ENCODE results near the gene USP25. TPM values are rescaled to one million over a fixed set of nuclear protein-coding genes. Genes with fewer than 3 reads are reported as not detected.

The USP25 gene
- total and polyA plus RNA-seq, 2 donors, result 19.8 to 37.7 TPM

DNA sequence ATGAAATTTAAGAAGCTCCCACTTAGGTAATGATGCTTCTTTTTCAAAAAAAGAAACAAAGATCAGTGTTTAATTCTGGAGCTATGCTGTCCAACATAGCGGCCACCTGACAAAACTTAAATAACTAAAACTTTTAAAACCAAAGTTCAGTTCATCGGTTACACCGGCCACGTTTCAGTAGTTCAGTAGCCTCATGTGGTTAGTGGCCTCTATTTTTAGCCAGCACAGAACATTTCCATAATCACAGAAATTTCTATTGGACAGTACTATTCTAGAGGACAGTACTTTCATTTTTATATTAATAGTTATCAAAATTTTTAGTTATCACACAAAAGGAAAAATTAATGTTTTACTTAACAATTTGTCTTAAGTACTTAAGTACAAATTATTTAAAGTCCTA, 141.0 kb downstream of the USP25 start:
- no peaks in the 10 kb centered on the region for H3K27me3 ChIP-seq (ENCODE audit: control insufficient read depth in 2 of 2, insufficient read depth in 1 of 2, low read length in 1 of 2)
- 94% methylated on average over 4 of the region's 4 CpGs for WGBS
- H3K4me3 ChIP-seq (ENCODE audit: low read length in 2 of 2), result no peak overlapping the region
- no peak overlapping the region for H3K27ac ChIP-seq (ENCODE audit: low read depth in 1 of 2, low read length in 1 of 2)
- H3K4me1 ChIP-seq (ENCODE audit: control insufficient read depth in 2 of 2, insufficient read depth in 2 of 2, low read length in 2 of 2), result no peaks in the 10 kb centered on the region
- no peaks in the 10 kb centered on the region for H3K9me3 ChIP-seq (ENCODE audit: control insufficient read depth in 2 of 2, insufficient read depth in 1 of 2, low read length in 1 of 2)
- H3K36me3 ChIP-seq (ENCODE audit: control insufficient read depth in 2 of 2, insufficient read depth in 2 of 2, low read length in 1 of 2), result peaks cover 10 to 29% of the 10 kb centered on the region in 2 donors
- no peak for DNase-seq (ENCODE audit: low read depth in 6 of 9, low spot score in 9 of 9)

DNA sequence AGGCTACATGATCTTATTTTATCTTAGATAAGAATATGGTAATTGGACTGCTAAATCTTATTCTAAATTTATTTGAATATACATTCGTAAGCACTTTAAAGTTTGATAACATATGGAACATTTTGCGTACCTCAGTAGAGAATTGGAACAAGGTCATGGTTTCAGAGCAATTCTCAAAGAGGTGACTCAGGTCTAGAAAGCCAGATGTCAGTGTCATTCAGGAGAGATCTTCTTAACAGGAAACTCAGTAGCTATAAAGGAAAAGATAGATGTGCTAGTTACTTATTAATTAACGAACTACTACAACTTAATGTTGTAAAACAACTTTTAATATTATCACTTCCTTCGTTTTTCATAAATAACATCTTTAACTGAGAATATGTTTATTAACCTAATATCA, 142.5 kb downstream of the USP25 start:
- H3K27me3 ChIP-seq (ENCODE audit: control insufficient read depth in 2 of 2, insufficient read depth in 1 of 2, low read length in 1 of 2), result no peaks in the 10 kb centered on the region
- H3K9me3 ChIP-seq (ENCODE audit: control insufficient read depth in 2 of 2, insufficient read depth in 1 of 2, low read length in 1 of 2), result no peaks in the 10 kb centered on the region
- no peaks in the 10 kb centered on the region for H3K4me1 ChIP-seq (ENCODE audit: control insufficient read depth in 2 of 2, insufficient read depth in 2 of 2, low read length in 2 of 2)
- 97% methylated on average over 4 of the region's 4 CpGs for WGBS
- no peak overlapping the region for H3K27ac ChIP-seq (ENCODE audit: low read depth in 1 of 2, low read length in 1 of 2)
- H3K36me3 ChIP-seq (ENCODE audit: control insufficient read depth in 2 of 2, insufficient read depth in 2 of 2, low read length in 1 of 2), result peaks cover 10 to 30% of the 10 kb centered on the region in 2 donors
- no peak for DNase-seq (ENCODE audit: low read depth in 6 of 9, low spot score in 9 of 9)
- no peak overlapping the region for H3K4me3 ChIP-seq (ENCODE audit: low read length in 2 of 2)

- WGBS, result 99% methylated on average over 5 of the region's 5 CpGs
- H3K36me3 ChIP-seq (ENCODE audit: control insufficient read depth in 2 of 2, insufficient read depth in 2 of 2, low read length in 1 of 2), result peaks cover 7 to 30% of the 10 kb centered on the region in 2 donors
Measured at GRCh38 chr21:15874615-15875014, 144.8 kb downstream of the USP25 start.

DNA sequence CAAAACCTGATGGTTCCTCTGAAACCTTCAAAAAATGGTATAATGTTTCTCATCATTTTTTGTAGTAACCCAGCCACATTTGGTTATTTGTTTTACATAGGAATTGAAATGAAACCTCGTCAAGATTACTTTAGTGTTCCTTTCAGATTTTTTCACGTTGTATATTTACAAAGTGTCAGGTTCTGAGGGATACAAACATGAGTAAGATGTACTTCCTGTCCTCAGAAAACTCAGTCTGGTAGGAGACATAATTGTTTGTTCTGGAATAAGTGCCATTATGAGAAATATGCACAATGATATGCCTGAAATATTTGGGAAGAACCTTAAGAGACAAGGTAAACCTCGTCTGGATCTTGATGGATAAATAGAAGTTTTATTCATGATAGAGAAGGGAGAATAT, 145.5 kb downstream of the USP25 start:
- WGBS, result 98% methylated on average over 3 of the region's 3 CpGs
- H3K27ac ChIP-seq (ENCODE audit: low read depth in 1 of 2, low read length in 1 of 2), result no peak overlapping the region
- H3K36me3 ChIP-seq (ENCODE audit: control insufficient read depth in 2 of 2, insufficient read depth in 2 of 2, low read length in 1 of 2), result peaks cover 8 to 30% of the 10 kb centered on the region in 2 donors
- H3K9me3 ChIP-seq (ENCODE audit: control insufficient read depth in 2 of 2, insufficient read depth in 1 of 2, low read length in 1 of 2), result no peaks in the 10 kb centered on the region
- no peak for DNase-seq (ENCODE audit: low read depth in 6 of 9, low spot score in 9 of 9)
- H3K4me3 ChIP-seq (ENCODE audit: low read length in 2 of 2), result no peak overlapping the region
- H3K4me1 ChIP-seq (ENCODE audit: control insufficient read depth in 2 of 2, insufficient read depth in 2 of 2, low read length in 2 of 2), result no peaks in the 10 kb centered on the region
- H3K27me3 ChIP-seq (ENCODE audit: control insufficient read depth in 2 of 2, insufficient read depth in 1 of 2, low read length in 1 of 2), result no peaks in the 10 kb centered on the region

More at GRCh38 chr21:15874615-15875014, 144.8 kb downstream of the USP25 start:
- Histone ChIP-seq H3K27me3 (ENCODE audit: control insufficient read depth in 2 of 2, insufficient read depth in 1 of 2, low read length in 1 of 2) (no peaks in the 10 kb centered on the region), H3K4me1 (ENCODE audit: control insufficient read depth in 2 of 2, insufficient read depth in 2 of 2, low read length in 2 of 2) (no peaks in the 10 kb centered on the region), H3K27ac (ENCODE audit: low read depth in 1 of 2, low read length in 1 of 2) (no peak overlapping the region), H3K4me3 (ENCODE audit: low read length in 2 of 2) (no peak overlapping the region), H3K9me3 (ENCODE audit: control insufficient read depth in 2 of 2, insufficient read depth in 1 of 2, low read length in 1 of 2) (no peaks in the 10 kb centered on the region)
- DNase-seq (ENCODE audit: low read depth in 6 of 9, low spot score in 9 of 9), result no peak

DNA sequence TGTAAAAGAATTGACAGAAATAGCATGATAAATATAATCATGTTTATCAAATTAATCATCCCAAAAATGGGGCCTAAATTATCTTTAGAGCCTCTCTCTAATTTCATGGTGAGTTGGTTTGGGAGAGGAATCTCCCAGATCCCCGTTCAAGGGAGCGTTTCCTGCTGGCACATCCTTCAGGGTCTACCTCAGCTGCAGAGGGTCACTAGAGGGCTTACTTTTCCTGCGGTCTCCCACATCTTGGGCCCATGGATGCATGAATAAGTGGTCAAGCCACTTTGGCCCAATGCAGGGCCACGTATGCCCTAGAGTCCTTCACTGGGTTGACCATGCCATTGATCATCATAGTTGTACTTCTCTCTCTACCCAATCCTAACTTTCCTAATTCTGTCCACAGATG, 164.1 kb downstream of the USP25 start:
- Histone ChIP-seq H3K4me3 (ENCODE audit: low read length in 2 of 2) (no peak overlapping the region), H3K9me3 (ENCODE audit: control insufficient read depth in 2 of 2, insufficient read depth in 1 of 2, low read length in 1 of 2) (no peaks in the 10 kb centered on the region)
- WGBS, result 93% methylated on average over 4 of the region's 4 CpGs

DNA sequence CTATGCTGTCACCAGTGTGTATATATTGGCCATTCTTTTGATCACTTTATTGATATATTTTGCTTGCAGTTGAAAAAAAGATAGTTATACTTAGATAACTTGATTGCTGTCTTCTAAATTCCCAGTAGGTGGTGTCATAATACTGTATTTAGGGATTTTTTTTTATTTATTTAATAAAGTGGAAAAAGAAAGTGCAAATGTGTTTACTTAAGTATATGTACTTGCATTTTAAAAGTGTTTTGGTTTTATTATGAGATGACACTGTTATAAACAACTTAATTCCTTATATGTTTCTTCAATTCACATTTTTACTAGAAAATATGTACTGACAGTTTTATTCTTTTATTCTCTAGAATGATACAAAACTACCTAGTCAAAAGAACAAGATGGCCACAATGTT, 164.8 kb downstream of the USP25 start:
- Histone ChIP-seq H3K4me1 (ENCODE audit: control insufficient read depth in 2 of 2, insufficient read depth in 2 of 2, low read length in 2 of 2) (no peaks in the 10 kb centered on the region), H3K4me3 (ENCODE audit: low read length in 2 of 2) (no peak overlapping the region), H3K27me3 (ENCODE audit: control insufficient read depth in 2 of 2, insufficient read depth in 1 of 2, low read length in 1 of 2) (no peaks in the 10 kb centered on the region), H3K9me3 (ENCODE audit: control insufficient read depth in 2 of 2, insufficient read depth in 1 of 2, low read length in 1 of 2) (no peaks in the 10 kb centered on the region), H3K27ac (ENCODE audit: low read depth in 1 of 2, low read length in 1 of 2) (no peak overlapping the region), H3K36me3 (ENCODE audit: control insufficient read depth in 2 of 2, insufficient read depth in 2 of 2, low read length in 1 of 2) (no peaks in the 10 kb centered on the region)
- no peak for DNase-seq (ENCODE audit: low read depth in 6 of 9, low spot score in 9 of 9)

More for the DNA sequence above, 164.1 kb downstream of the USP25 start:
- H3K27ac ChIP-seq (ENCODE audit: low read depth in 1 of 2, low read length in 1 of 2), result no peak overlapping the region
- no peaks in the 10 kb centered on the region for H3K36me3 ChIP-seq (ENCODE audit: control insufficient read depth in 2 of 2, insufficient read depth in 2 of 2, low read length in 1 of 2)
- no peaks in the 10 kb centered on the region for H3K27me3 ChIP-seq (ENCODE audit: control insufficient read depth in 2 of 2, insufficient read depth in 1 of 2, low read length in 1 of 2)
- no peak for DNase-seq (ENCODE audit: low read depth in 6 of 9, low spot score in 9 of 9)
- no peaks in the 10 kb centered on the region for H3K4me1 ChIP-seq (ENCODE audit: control insufficient read depth in 2 of 2, insufficient read depth in 2 of 2, low read length in 2 of 2)

DNA sequence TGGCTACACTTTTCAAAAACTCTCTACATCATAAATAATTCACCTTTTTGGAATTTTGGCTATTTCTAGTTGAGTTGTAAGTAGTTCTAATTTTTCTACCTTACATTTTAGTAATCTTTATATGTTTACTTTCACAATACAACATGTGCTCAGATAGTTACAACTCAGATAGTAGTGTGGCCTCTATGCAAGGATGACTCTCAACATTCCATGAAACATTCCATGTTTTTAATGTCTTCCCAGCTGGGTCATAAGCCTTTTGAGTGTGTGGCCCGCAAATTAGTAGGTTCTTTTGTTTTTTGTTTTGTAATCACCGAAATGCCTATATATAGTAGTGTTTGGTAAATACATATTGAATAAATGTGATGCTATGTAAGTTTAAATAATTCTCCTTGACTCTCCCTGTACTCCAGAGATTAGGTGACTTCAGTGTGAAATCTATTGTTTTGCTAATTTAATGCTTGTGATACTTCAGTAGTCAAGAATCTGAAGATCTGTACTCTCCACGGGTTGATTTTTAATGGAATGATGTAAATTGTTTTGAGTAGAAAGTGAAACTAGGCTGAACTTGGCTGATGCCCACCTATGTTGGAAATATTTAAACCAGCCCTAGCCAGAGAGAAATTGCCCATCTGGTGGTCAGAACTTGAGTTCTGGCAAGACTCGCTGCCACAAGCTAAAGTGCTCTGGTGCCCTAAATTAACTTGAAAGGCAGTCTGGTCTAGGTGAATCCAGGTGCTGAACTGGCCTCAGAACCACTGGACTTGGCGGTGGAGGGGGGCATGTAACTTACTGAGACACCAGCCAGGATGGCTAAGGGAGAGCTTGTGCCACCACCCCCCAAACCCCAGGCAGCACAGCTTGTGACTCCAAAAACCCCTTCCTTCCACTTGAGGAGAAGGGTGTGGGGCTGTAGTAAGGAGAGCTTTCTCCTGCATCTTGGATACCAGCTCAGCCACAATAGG, 165.6 kb downstream of the USP25 start:
- WGBS, result 96% methylated on average over 5 of the region's 5 CpGs
- H3K27ac ChIP-seq (ENCODE audit: low read depth in 1 of 2, low read length in 1 of 2), result no peak overlapping the region
- H3K9me3 ChIP-seq (ENCODE audit: control insufficient read depth in 2 of 2, insufficient read depth in 1 of 2, low read length in 1 of 2), result no peaks in the 10 kb centered on the region
- no peaks in the 10 kb centered on the region for H3K36me3 ChIP-seq (ENCODE audit: control insufficient read depth in 2 of 2, insufficient read depth in 2 of 2, low read length in 1 of 2)
- H3K27me3 ChIP-seq (ENCODE audit: control insufficient read depth in 2 of 2, insufficient read depth in 1 of 2, low read length in 1 of 2), result no peaks in the 10 kb centered on the region
- DNase-seq (ENCODE audit: low read depth in 6 of 9, low spot score in 9 of 9), result no peak
- H3K4me1 ChIP-seq (ENCODE audit: control insufficient read depth in 2 of 2, insufficient read depth in 2 of 2, low read length in 2 of 2), result no peaks in the 10 kb centered on the region
- no peak overlapping the region for H3K4me3 ChIP-seq (ENCODE audit: low read length in 2 of 2)

- no peaks in the 10 kb centered on the region for H3K4me1 ChIP-seq (ENCODE audit: control insufficient read depth in 2 of 2, insufficient read depth in 2 of 2, low read length in 2 of 2)
- no peaks in the 10 kb centered on the region for H3K36me3 ChIP-seq (ENCODE audit: control insufficient read depth in 2 of 2, insufficient read depth in 2 of 2, low read length in 1 of 2)
- H3K27ac ChIP-seq (ENCODE audit: low read depth in 1 of 2, low read length in 1 of 2), result no peak overlapping the region
- H3K9me3 ChIP-seq (ENCODE audit: control insufficient read depth in 2 of 2, insufficient read depth in 1 of 2, low read length in 1 of 2), result no peaks in the 10 kb centered on the region
- no peak overlapping the region for H3K4me3 ChIP-seq (ENCODE audit: low read length in 2 of 2)
- 94% methylated on average over 4 of the region's 4 CpGs for WGBS
- no peak for DNase-seq (ENCODE audit: low read depth in 6 of 9, low spot score in 9 of 9)
- H3K27me3 ChIP-seq (ENCODE audit: control insufficient read depth in 2 of 2, insufficient read depth in 1 of 2, low read length in 1 of 2), result no peaks in the 10 kb centered on the region
Measured at GRCh38 chr21:15896501-15896900, 166.7 kb downstream of the USP25 start.

DNA sequence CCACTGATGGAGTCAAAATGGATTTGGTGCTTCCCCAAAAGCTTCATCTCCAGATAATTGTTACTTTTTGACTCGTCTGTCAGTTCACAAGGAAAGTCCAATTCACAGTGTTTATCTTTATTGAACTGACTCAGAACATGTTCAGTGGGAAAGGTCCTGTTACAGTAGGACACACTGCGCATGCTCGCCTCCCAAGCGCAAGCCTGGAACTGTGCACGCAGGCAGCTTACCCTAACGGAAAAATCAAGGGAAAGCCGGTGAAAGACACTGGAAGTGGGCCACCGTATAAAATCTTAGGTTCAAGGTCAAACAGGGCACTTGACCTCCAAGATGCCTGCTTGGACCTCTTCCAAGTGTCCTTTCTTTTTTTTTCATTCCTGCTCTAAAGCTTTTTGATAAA, 174.6 kb downstream of the USP25 start:
- DNase-seq (ENCODE audit: low read depth in 6 of 9, low spot score in 9 of 9), result no peak
- 96% methylated on average over 8 of the region's 8 CpGs for WGBS
- Histone ChIP-seq H3K27me3 (ENCODE audit: control insufficient read depth in 2 of 2, insufficient read depth in 1 of 2, low read length in 1 of 2) (no peaks in the 10 kb centered on the region), H3K27ac (ENCODE audit: low read depth in 1 of 2, low read length in 1 of 2) (no peak overlapping the region), H3K4me3 (ENCODE audit: low read length in 2 of 2) (no peak overlapping the region), H3K9me3 (ENCODE audit: control insufficient read depth in 2 of 2, insufficient read depth in 1 of 2, low read length in 1 of 2) (no peaks in the 10 kb centered on the region), H3K4me1 (ENCODE audit: control insufficient read depth in 2 of 2, insufficient read depth in 2 of 2, low read length in 2 of 2) (no peaks in the 10 kb centered on the region), H3K36me3 (ENCODE audit: control insufficient read depth in 2 of 2, insufficient read depth in 2 of 2, low read length in 1 of 2) (no peaks in the 10 kb centered on the region)

Measured in thymus (tissue), 11 donors.